Epithelial cell of umbilical artery (primary cell): ENCODE results near the gene TMUB2. TPM values are rescaled to one million over a fixed set of nuclear protein-coding genes. Genes with fewer than 3 reads are reported as not detected.

ENCODE experiments used
- total RNA-seq: library from RNA; depleted of rRNA; stranded (reverse); fragments of >200 nt; gene quantifications from 2 replicates; pipeline ENCODE4 v1.2.3, GENCODE V29; 2014

TMUB2 gene
- total RNA-seq: 19.5 and 21.1 TPM in 2 replicates

DNA sequence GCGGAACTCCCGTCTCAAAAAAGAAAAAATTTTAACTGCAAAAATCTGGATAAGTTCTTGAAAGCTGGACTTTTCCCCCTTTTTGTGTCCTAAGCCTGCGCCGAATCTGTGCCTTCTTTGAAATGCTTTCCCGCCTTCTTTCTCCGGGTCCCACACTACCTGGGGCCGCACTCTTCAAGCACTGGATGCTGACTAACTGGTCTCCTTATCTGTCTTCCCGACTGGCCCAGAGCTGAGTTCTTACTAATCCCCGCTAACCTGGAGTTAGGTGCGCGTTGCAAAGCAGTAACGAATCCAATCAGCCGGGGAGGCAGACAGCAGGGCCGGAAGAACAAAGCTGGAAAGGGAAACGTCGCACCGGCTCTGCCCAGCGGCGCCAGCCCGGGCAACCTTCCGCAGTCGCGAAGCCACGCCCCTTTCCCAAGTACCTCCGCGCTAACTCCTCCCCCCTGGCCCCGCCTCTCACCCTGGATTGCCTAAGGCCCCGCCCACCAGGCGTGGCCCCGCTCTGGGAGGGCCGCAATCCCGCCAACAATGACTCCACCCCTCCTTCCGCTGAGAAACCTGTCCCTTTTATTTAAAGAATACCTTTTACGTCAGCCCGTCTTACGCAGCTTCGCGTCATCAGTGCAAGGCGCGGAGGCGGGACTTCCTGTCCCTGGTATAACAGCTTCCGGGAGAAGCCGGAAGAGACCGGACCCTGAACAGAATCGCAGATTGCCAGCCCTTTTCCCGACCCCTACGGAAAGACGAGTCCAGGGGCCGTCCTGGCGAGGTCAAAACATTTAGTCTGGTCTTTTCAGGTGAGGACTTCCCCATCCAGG is at the start of gene TMUB2:
Gene TMUB2, plus strand, starts transcription at position 666 of the 824 bp plus-strand sequence. CDS start 737 bp downstream, outside the sequence.

DNA sequence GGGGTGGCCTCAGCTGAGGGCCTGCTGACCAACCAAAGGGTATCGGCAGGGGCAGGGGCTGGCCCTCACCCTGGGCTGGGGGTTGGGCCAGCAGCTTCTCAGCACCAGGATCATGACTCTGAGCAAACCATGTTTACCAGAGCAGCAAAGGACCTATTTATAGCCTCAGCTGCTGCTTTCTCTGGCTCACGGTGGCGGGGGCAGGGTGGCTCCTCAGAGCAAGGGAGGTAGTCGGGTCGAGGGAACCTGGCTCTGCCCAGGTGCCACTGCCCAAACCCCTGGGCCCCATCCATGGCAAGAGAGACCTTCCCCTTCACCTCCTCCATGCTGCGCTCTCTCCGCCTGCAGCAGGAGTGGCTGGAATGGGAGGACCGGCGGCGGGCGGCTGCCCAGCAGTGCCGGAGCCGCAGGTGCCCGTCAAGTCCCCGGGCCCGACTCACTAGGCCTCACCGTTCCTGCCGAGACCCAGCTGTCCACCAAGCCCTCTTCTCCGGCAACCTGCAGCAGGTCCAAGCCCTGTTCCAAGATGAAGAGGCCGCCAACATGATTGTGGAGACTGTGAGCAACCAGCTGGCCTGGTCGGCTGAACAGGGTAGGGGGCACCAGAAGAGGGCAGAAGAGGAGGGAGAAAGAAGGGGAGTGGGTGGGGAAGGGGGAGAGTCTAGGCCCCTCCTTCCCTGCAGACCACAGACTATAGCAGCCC is 16.1 kb upstream of the TMUB2 start, which contains the start of gene ASB16:
Gene ASB16, plus strand, starts transcription at position 206 of the 703 bp plus-strand sequence. Its CDS starts 86 bp downstream, at position 292.

DNA sequence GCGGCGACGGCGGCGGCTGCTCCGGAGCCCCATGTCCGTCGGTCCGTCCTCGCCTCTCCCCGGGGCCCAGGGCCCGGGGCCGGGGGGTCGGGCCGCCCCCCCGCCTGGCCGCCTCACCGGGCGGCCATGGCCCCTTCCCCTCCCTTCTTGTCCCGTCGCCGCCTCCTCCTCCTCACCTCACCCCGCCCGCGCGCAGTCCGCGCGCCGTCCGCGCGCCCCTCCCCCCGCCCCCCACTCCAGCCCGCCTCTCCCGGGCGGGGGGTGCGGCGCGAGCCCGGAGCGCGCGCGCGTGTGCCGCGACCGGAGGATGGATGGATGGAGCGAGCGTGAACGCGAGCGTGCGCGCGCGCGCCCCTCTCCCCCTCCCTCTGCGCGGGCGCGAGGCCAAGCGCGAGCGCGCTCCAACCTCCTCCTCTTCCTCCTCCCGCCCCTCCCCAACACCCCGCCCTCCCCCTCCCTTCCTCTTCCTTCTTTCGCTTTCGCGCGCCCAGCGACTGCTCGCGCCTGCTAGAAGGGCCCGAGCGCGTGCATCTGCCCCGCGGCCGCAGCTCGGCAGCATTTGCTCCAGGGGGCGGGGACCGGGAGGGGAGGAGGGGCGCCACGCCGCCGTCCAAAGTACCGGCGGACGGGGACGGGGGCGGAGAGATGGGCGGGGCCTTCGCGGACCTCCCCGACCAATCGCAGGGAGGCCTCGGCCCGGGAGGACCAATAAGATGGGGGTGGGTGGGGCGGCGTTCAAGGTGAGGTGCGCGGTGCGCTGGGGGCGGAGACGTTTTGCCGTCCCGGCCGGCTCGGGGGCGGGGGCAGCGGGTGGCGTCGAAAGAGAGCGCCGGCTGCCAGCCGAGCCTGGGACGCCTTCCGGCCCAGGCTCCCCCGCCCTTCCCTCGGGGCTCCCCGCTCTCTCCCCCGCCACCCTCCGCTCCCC is 13.0 kb downstream of the TMUB2 start, which contains the start of gene ATXN7L3:
Gene ATXN7L3, minus strand, starts transcription at position 332 of the 925 bp plus-strand sequence. CDS start 1,814 bp downstream, outside the sequence.

DNA sequence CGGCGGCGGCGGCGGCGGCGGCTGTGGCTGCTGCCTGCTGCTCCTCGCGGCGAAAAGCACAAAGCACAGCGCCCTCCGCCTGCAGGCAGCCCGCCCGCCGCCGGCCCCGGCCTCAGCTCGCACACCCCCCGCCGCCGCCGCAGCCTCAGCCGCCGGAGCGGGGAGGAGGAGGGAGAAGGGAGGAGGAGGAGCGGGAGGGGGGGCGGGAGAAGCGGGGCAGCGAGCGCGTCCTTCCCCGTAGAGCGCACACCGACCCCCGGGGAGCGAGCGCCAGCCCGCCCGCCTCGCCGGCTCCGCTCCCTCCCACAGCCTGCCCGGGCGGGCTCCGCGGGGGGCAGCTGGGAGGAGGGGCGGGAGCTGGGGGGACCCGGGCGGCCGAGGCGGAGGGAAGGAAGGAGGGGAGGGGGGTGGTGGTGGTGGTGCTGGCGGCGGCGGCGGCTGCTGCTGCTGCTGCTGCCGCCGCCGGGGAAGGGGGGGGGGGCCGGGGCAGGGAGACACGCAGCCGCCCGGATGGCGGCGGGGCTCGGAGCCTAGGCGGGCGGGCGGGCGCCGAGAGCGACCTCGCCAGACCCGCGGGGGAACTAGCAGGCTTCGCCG is 32.9 kb downstream of the TMUB2 start, which contains the start of gene UBTF:
Gene UBTF, minus strand, starts transcription at position 60 of the 597 bp plus-strand sequence. CDS start 1,446 bp downstream, outside the sequence.

Other genes with a start within 250 kb of the TMUB2 start
- not detected in 2 replicates for gene PPY, start 244.5 kb upstream of the TMUB2 start, total RNA-seq
- gene PYY, start 233.0 kb upstream of the TMUB2 start, total RNA-seq: not detected in 2 replicates
- 3.2 and 13.4 TPM in 2 replicates for gene NAGS, start 182.3 kb upstream of the TMUB2 start, total RNA-seq
- gene TMEM101, start 172.0 kb upstream of the TMUB2 start, total RNA-seq: 83.3 and 104 TPM in 2 replicates
- 33.0 and 35.4 TPM in 2 replicates for gene LSM12, start 120.3 kb upstream of the TMUB2 start, total RNA-seq
- 18.2 and 20.5 TPM in 2 replicates for gene G6PC3, start 116.2 kb upstream of the TMUB2 start, total RNA-seq
- gene HDAC5, start 63.3 kb upstream of the TMUB2 start, total RNA-seq: 18.5 and 20.7 TPM in 2 replicates
- 1.6 and 1.7 TPM in 2 replicates for gene HROB, start 45.0 kb upstream of the TMUB2 start, total RNA-seq
- not detected in 2 replicates for gene ASB16, start 16.3 kb upstream of the TMUB2 start, total RNA-seq
- 38.3 and 49.5 TPM in 2 replicates for gene ATXN7L3, start 12.9 kb downstream of the TMUB2 start, total RNA-seq
- gene UBTF, start 32.7 kb downstream of the TMUB2 start, total RNA-seq: 35.1 and 45.3 TPM in 2 replicates
- gene SLC4A1, start 81.2 kb downstream of the TMUB2 start, total RNA-seq: not detected in 2 replicates
- 0.32 TPM in 1 of 2 replicates, not detected in the other for gene RUNDC3A, start 121.6 kb downstream of the TMUB2 start, total RNA-seq
- gene SLC25A39, start 137.9 kb downstream of the TMUB2 start, total RNA-seq: 57.3 and 66.3 TPM in 2 replicates
- 148 and 276 TPM in 2 replicates for gene GRN, start 158.3 kb downstream of the TMUB2 start, total RNA-seq
- 7.0 and 10.4 TPM in 2 replicates for gene FAM171A2, start 176.9 kb downstream of the TMUB2 start, total RNA-seq
- under 0.01 and 0.46 TPM in 2 replicates for gene ITGA2B, start 202.7 kb downstream of the TMUB2 start, total RNA-seq